Osteoblast (primary cell): ENCODE results near the gene DPY19L2. TPM values are rescaled to one million over a fixed set of nuclear protein-coding genes. Genes with fewer than 3 reads are reported as not detected.
"Not testable (repeated sequence)": the region's sequence is repeated elsewhere in the genome, so short reads cannot be mapped to it uniquely, and the experiment has no call there.

Experiments
- DNase-seq: peaks from one replicate; pipeline ENCODE4 v3.0.0; 2011; ENCODE audit warnings: low spot score, mixed read lengths; ENCODE audit not compliant: insufficient read length; ENCODE audit errors: missing footprints
- H2AFZ ChIP-seq: 2 replicates; pipeline ENCODE4 v1.6.0; 2011; ENCODE audit warnings: mild to moderate bottlenecking, low read length
- H3K27ac ChIP-seq: 2 replicates; pipeline ENCODE4 v1.5.1; 2011; ENCODE audit warnings: mild to moderate bottlenecking, low read depth, low read length, moderate library complexity
- H3K27me3 ChIP-seq: 2 replicates; pipeline ENCODE4 v1.6.0; 2012; ENCODE audit warnings: mild to moderate bottlenecking, control low read depth, inconsistent platforms, low read length, moderate library complexity; ENCODE audit not compliant: insufficient read depth
- H3K36me3 ChIP-seq: 2 replicates; pipeline ENCODE4 v1.5.1; 2011; ENCODE audit warnings: mild to moderate bottlenecking, low read length, control low read depth, moderate library complexity; ENCODE audit not compliant: insufficient read depth
- H3K4me1 ChIP-seq: 2 replicates; pipeline ENCODE4 v1.5.1; 2011; ENCODE audit warnings: mild to moderate bottlenecking, low read length, control low read depth, moderate library complexity; ENCODE audit not compliant: insufficient read depth
- H3K4me2 ChIP-seq: 2 replicates; pipeline ENCODE4 v1.6.0; 2011; ENCODE audit warnings: mild to moderate bottlenecking, low read length; ENCODE audit not compliant: insufficient read depth
- H3K4me3 ChIP-seq: fragments of 200-600 bp; sonication (generic); 3 replicates; pipeline ENCODE4 v1.5.1; 2012; ENCODE audit warnings: mild to moderate bottlenecking, low read length, inconsistent platforms; ENCODE audit not compliant: insufficient read depth
- H3K79me2 ChIP-seq: 2 replicates; pipeline ENCODE4 v1.6.0; 2012; ENCODE audit warnings: mild to moderate bottlenecking, low read length, control low read depth, inconsistent platforms; ENCODE audit not compliant: insufficient read depth
- H3K9me3 ChIP-seq: 2 replicates; pipeline ENCODE4 v1.5.1; 2011; ENCODE audit warnings: low read depth, low read length, control low read depth
- H4K20me1 ChIP-seq: 2 replicates; pipeline ENCODE4 v1.6.0; 2012; ENCODE audit warnings: mild to moderate bottlenecking, low read length, control low read depth; ENCODE audit not compliant: insufficient read depth
- total RNA-seq: library from RNA; depleted of rRNA; stranded (reverse); fragments of >200 nt; gene quantifications from 2 replicates; pipeline ENCODE4 v1.2.3, GENCODE V29; 2012
- TF ChIP-seq, protein P1 (sequence below): IDR thresholded peaks from 2 replicates; pipeline ENCODE4 v1.5.1; 2011; ENCODE audit warnings: mild to moderate bottlenecking, low read depth, low read length, moderate library complexity; ENCODE audit errors: extremely low read depth

Gene DPY19L2
- total RNA-seq, 1 donor = 1.1 TPM

DNA sequence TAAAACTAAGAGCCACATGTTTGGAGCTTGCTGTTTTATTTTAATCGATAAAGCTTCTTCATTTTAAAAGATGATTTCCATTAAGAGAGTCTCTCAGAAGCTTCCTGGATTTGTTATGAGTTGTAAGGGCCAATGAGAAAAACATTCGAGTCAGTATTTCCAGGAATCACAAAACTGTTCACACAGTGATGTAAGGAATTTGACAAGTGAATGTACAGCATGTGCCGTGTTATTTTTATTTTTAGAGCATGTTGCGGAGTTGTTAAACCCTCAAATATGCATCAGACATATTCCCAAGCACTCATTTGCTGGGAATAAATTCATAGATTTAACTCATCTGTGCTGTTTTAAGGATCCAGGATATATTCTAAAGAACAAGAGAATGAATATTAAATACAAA, 129.6 kb downstream of the DPY19L2 start:
- H4K20me1 ChIP-seq, H3K9me3 ChIP-seq, H3K79me2 ChIP-seq, H3K36me3 ChIP-seq, H3K4me3 ChIP-seq, H2AFZ ChIP-seq, H3K4me1 ChIP-seq, H3K4me2 ChIP-seq, H3K27ac ChIP-seq, H3K27me3 ChIP-seq, DNase-seq: not testable (repeated sequence)

- DNase-seq, H3K36me3 ChIP-seq, H3K4me1 ChIP-seq, H3K4me3 ChIP-seq, H3K79me2 ChIP-seq, H3K4me2 ChIP-seq, H2AFZ ChIP-seq, H3K27me3 ChIP-seq, H4K20me1 ChIP-seq, H3K27ac ChIP-seq, H3K9me3 ChIP-seq: not testable (repeated sequence)
Observed at GRCh38 chr12:63537838-63538237, 130.5 kb downstream of the DPY19L2 start.

DNA sequence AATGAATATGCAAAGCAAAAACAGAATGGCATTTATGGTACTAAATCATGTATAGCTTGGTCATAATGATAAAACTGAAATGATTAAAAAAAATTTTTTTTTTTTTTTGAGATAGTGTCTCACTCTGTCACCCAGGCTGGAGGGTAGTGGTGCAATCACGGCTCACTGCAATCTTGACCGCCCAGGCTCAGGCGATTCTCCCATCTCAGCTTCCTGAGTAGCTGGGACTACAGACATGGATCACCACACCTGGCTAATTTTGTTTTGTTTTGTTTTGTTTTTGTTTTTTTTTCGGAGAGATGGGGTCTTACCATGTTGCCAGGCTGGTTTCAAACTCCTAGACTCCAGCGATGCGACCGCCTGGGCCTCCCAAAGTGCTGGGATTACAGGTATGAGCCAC, 138.7 kb downstream of the DPY19L2 start:
- not testable (repeated sequence) for DNase-seq, H3K27me3 ChIP-seq, H4K20me1 ChIP-seq, H3K27ac ChIP-seq, H3K36me3 ChIP-seq, H3K4me1 ChIP-seq, H3K79me2 ChIP-seq, H3K4me3 ChIP-seq, H2AFZ ChIP-seq, H3K9me3 ChIP-seq, H3K4me2 ChIP-seq

GRCh38 chr12:63525831-63526230, 142.5 kb downstream of the DPY19L2 start:
- no peak overlapping the region for H3K27ac ChIP-seq
- H2AFZ ChIP-seq = no peak overlapping the region
- H3K4me2 ChIP-seq = no peak overlapping the region
- H3K4me3 ChIP-seq = no peak overlapping the region
- no peaks in the 10 kb centered on the region for H4K20me1 ChIP-seq
- H3K36me3 ChIP-seq = no peaks in the 10 kb centered on the region
- H3K27me3 ChIP-seq = no peaks in the 10 kb centered on the region
- DNase-seq = no peak
- no peaks in the 10 kb centered on the region for H3K9me3 ChIP-seq
- TF ChIP-seq, protein P1, sequence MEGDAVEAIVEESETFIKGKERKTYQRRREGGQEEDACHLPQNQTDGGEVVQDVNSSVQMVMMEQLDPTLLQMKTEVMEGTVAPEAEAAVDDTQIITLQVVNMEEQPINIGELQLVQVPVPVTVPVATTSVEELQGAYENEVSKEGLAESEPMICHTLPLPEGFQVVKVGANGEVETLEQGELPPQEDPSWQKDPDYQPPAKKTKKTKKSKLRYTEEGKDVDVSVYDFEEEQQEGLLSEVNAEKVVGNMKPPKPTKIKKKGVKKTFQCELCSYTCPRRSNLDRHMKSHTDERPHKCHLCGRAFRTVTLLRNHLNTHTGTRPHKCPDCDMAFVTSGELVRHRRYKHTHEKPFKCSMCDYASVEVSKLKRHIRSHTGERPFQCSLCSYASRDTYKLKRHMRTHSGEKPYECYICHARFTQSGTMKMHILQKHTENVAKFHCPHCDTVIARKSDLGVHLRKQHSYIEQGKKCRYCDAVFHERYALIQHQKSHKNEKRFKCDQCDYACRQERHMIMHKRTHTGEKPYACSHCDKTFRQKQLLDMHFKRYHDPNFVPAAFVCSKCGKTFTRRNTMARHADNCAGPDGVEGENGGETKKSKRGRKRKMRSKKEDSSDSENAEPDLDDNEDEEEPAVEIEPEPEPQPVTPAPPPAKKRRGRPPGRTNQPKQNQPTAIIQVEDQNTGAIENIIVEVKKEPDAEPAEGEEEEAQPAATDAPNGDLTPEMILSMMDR = no peak
- no peaks in the 10 kb centered on the region for H3K79me2 ChIP-seq
- no peaks in the 10 kb centered on the region for H3K4me1 ChIP-seq

GRCh38 chr12:63521706-63522105, 146.6 kb downstream of the DPY19L2 start:
- no peaks in the 10 kb centered on the region for H3K9me3 ChIP-seq
- H2AFZ ChIP-seq = no peak overlapping the region
- no peak overlapping the region for H3K4me2 ChIP-seq
- no peak for DNase-seq
- no peaks in the 10 kb centered on the region for H3K36me3 ChIP-seq
- H4K20me1 ChIP-seq = no peaks in the 10 kb centered on the region
- H3K4me1 ChIP-seq = no peaks in the 10 kb centered on the region
- TF ChIP-seq, protein P1 = no peak
- no peaks in the 10 kb centered on the region for H3K79me2 ChIP-seq
- H3K27ac ChIP-seq = no peak overlapping the region
- H3K27me3 ChIP-seq = no peaks in the 10 kb centered on the region
- H3K4me3 ChIP-seq = no peak overlapping the region

Other genes with a start within 250 kb of the DPY19L2 start
- gene RXYLT1, start 111.4 kb upstream of the DPY19L2 start, total RNA-seq = 14.5 and 16.5 TPM in 2 replicates
- gene SRGAP1, start 176.2 kb upstream of the DPY19L2 start, total RNA-seq = 24.8 and 26.1 TPM in 2 replicates